AG09309 (cell line): ENCODE results near the gene MTSS2.
A peak's percentile ranks its signal among the peaks of the same experiment; 100 is the strongest.

Experiments used
- DNase-seq: peaks from one replicate; pipeline ENCODE4 v3.0.0-alpha.2; 2010; ENCODE audit warnings: low read depth
- H3K4me3 ChIP-seq: 2 replicates; pipeline ENCODE4 v1.5.1; 2011; ENCODE audit warnings: mild to moderate bottlenecking, low read depth, low read length, moderate library complexity; ENCODE audit not compliant: control insufficient read depth
- CTCF ChIP-seq: IDR thresholded peaks from 2 replicates; pipeline ENCODE4 v1.5.1; 2011; ENCODE audit warnings: mild to moderate bottlenecking, low read depth, low read length, inconsistent platforms; ENCODE audit not compliant: insufficient read depth, control insufficient read depth; ENCODE audit errors: missing control alignments

The MTSS2 gene

DNA sequence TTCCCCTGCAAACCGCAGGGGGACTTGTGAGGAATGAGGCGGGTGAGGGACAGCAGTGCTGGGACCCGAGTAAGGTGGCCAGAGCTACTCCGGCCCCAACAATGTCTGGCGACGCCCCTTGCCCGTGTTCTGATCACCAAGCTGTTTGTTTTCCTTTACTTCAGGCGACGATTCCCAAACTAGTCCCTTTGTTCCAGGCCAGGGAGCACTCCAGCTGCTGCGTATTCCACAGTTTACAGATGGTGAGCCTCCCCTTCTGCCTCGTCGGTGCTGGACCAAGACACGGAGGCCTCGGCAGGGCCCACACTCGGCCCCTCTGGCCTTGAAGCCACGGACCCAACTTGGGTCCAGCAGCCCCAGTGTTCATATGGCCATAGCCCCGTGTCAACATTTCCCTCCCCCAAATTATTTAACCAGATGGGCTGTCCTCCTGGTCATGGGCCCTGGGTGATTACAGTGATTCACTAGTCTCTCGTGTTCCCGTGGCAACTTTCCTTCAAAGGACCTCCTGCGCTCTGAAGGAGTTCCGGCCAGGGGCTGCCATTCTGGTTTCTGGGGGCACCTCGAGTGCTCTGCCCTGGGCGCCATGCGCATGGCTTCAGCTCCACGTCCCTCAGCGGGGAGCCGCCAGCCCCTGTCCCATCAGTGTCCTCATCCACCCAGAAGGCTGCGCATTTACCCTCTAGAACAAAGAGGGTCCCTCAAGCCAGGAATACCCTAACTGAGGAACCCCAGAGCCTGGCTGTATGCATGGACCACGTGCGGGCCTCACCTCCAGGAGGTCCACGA lies 24.8 kb upstream of the MTSS2 start:
- TF ChIP-seq CTCF, result no peak
- H3K4me3 ChIP-seq, result no peak overlapping the region
- no peak for DNase-seq

DNA sequence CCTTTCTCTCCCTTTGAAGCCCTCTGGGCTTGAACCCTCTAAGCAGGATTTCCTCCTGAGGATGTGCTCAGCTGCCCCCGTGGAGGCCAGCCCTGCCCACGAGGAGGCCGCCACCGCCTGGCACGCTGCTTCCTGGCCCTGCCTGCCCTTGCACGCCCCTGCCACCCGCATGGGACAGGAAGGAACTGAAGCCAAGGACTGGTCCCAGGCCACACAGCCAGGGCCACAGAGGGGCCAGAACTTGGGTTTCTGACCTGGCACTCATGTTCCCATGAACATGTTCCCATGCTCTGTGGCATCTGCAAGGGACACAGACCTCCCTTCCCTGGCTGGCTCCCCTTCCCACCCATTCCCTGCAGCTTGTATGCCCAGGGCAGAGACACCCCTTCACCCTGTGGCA lies 24.1 kb upstream of the MTSS2 start:
- TF ChIP-seq CTCF, result no peak

DNA sequence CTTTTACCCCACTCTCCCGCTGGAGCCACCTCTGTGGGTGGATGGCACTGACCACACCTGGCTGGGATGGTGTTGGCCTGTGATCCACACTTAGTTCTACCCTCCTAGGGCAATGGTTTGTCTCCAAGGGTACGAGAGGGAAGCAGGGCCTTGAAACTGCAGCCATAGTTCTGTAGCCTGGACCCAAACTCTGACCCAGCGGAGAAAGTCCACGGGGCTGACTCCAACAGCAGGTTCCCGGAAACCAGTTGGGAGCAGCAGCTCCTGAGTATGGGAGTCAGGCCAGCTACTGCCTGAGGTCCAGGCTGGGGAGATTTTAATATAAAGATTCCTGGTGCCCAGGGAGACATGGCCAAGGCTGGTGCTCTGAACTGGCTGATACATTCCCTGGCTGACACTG lies 23.6 kb upstream of the MTSS2 start:
- no peak overlapping the region for H3K4me3 ChIP-seq
- DNase-seq, result no peak
- TF ChIP-seq CTCF, result no peak

More for the DNA sequence above, 24.1 kb upstream of the MTSS2 start:
- H3K4me3 ChIP-seq, result no peak overlapping the region
- DNase-seq, result no peak

- H3K4me3 ChIP-seq, result no peak overlapping the region
- DNase-seq, result no peak
- no peak for TF ChIP-seq CTCF
These were observed 22.8 kb upstream of the MTSS2 start for GRCh38 chr16:70708366-70709246.

GRCh38 chr16:70706948-70707465 lies 21.2 kb upstream of the MTSS2 start:
- peak; percentile 92 for DNase-seq
- H3K4me3 ChIP-seq, result no peak overlapping the region
- no peak for TF ChIP-seq CTCF

DNA sequence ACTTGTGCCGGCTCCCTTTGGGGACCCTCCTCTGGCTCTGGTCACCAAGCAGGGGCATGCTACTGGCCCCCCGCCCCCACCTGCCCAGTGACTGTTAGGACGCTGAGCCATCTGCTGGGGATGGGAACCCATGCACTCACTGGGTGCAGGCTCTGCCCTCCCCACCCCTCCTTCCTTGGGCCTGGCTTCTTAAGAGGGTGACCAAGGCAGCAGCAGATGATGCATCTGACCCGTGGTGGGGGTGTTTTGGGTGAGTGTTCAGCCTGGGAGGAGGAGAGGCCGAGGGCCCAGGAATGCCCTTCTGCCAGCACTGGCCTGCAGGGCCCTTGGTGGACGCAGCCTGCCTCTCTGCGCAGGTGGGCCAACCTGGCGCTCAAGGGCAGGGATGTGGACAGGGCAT lies 19.2 kb upstream of the MTSS2 start:
- peak; percentile 20 for DNase-seq

More for the DNA sequence above, 19.2 kb upstream of the MTSS2 start:
- no peak overlapping the region for H3K4me3 ChIP-seq
- TF ChIP-seq CTCF, result no peak
